ENCODE measurements around the gene SLC25A24.
"Not testable (repeated sequence)": the region's sequence is repeated elsewhere in the genome, so short reads cannot be mapped to it uniquely, and the experiment has no call there.

SLC25A24 gene

DNA sequence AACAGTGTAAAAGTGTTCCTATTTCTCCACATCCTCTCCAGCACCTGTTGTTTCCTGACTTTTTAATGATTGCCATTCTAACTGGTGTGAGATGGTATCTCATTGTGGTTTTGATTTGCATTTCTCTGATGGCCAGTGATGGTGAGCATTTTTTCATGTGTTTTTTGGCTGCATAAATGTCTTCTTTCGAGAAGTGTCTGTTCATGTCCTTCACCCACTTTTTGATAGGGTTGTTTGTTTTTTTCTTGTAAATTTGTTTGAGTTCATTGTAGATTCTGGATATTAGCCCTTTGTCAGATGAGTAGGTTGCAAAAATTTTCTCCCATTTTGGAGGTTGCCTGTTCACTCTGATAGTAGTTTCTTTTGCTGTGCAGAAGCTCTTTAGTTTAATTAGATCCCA lies 37.7 kb downstream of the SLC25A24 start:
- not testable (repeated sequence) for H3K4me3 Mint-ChIP-seq; H3K27ac Mint-ChIP-seq; H3K9me3 Mint-ChIP-seq; H3K4me1 Mint-ChIP-seq (ENCODE audit: low read depth); H3K27me3 Mint-ChIP-seq
- H3K36me3 Mint-ChIP-seq (ENCODE audit: low read depth): peaks cover 12% of the 10 kb centered on the region

DNA sequence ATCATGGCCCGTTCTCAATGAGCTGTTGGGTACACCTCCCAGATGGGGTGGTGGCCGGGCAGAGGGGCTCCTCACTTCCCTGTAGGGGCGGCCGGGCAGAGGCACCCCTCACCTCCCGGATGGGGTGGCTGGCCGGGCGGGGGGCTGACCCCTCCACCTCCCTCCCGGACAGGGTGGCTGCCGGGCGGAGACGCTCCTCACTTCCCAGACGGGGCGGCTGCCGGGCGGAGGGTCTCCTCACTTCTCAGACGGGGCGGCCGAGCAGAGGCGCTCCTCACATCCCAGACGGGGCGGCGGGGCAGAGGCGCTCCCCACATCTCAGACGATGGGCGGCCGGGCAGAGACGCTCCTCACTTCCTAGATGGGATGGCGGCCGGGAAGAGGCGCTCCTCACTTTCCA lies 40.2 kb downstream of the SLC25A24 start:
- not testable (repeated sequence) for H3K4me3 Mint-ChIP-seq; H3K9me3 Mint-ChIP-seq; H3K4me1 Mint-ChIP-seq (ENCODE audit: low read depth); H3K27me3 Mint-ChIP-seq; H3K27ac Mint-ChIP-seq
- H3K36me3 Mint-ChIP-seq (ENCODE audit: low read depth): peaks cover 20% of the 10 kb centered on the region

DNA sequence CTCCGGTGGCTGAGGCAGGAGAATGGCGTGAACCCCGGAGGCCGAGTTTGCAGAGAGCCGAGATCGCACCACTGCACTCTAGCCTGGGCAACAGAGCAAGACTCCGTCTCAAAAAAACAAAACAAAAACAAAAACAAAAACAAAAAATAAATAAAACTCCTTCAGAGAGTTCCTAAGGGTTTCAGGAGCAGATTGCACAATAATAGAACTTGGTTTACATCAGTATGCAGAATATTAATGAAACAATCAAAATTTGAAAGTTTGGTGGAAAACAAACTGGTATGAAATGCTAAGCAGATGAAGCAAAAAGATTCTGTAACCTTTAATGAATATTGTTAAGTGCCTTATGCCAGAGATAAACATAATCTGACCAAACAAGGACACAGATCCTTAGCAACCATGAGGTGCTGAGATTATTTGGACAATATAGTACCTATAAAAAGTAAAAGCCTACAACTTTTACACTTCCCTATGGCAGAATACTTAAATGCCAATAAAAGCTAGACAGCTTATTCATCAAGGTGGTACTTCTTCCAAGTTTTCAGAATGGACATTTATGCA lies 41.2 kb downstream of the SLC25A24 start:
- peaks cover 27% of the 10 kb centered on the region for H3K36me3 Mint-ChIP-seq (ENCODE audit: low read depth)
- H3K4me1 Mint-ChIP-seq (ENCODE audit: low read depth): no peaks in the 10 kb centered on the region

DNA sequence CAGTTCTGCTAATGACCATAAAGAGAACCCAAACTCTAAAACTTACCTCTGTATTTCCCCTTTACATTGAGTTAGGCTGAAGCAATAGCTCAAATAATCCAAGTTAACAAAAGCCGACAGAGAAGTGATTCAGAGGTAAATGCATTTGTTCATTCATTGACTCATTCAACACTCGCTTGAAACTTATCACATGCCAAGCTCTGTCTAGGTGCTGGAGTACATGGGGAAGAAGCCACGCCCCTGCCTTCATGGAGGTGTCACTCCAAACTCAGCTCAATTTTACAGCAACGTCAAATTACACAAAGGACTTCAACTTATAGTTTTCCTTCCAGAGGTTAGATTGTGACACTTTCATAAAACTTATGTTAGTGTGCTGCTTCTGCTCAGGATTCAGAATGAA lies 45.8 kb downstream of the SLC25A24 start:
- no peaks in the 10 kb centered on the region for H3K4me1 Mint-ChIP-seq (ENCODE audit: low read depth)
- H3K27ac Mint-ChIP-seq: no peak overlapping the region
- H3K27me3 Mint-ChIP-seq: no peaks in the 10 kb centered on the region
- H3K4me3 Mint-ChIP-seq: no peak overlapping the region
- H3K36me3 Mint-ChIP-seq (ENCODE audit: low read depth): peaks cover 23% of the 10 kb centered on the region
- no peaks in the 10 kb centered on the region for H3K9me3 Mint-ChIP-seq

More for the DNA sequence above, 41.2 kb downstream of the SLC25A24 start:
- Mint-ChIP-seq H3K27me3 (no peaks in the 10 kb centered on the region), H3K4me3 (no peak overlapping the region), H3K27ac (no peak overlapping the region), H3K9me3 (no peaks in the 10 kb centered on the region)

DNA sequence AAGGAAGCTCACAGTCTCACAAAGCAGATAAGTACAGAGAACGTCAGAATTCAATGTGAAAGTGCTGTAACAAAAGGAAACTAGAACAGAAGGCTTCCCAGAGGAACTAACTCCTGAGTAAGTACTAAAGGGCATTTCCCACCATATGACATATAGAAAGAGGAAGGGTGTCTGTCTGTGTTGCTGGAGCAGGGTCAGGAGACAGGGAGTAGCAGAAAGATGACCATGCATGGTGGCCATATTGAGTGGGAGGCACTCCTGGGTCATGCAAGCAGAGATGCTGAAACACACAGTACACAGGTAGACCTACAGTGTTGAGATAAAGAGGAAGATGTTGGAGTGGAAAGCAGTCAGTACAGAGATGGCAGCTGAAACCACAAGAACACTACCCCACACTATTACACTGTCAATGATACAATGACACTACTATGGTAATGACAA lies 47.3 kb downstream of the SLC25A24 start:
- Mint-ChIP-seq H3K36me3 (ENCODE audit: low read depth) (peaks cover 31% of the 10 kb centered on the region), H3K27ac (no peak overlapping the region)

DNA sequence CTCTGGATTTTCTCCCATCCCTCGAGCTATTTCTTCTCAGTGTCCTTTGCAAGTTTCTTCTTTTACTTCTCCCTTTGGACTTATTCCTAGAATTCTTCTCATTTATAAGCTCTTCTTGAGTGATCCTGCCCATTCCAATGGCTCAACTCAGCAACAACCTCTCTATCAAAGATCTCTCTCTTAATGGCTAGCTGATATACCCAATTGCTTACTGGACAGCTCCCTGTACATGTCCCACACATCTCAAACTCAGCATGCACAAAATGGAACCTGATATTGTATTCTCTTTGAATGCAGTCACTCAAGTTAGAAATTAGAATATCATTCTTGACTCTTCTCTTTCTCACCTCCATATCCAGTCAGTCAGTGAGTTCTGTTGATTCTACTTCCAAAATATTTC lies 48.6 kb downstream of the SLC25A24 start:
- H3K27ac Mint-ChIP-seq: no peak overlapping the region
- no peaks in the 10 kb centered on the region for H3K27me3 Mint-ChIP-seq
- H3K4me3 Mint-ChIP-seq: no peak overlapping the region
- H3K4me1 Mint-ChIP-seq (ENCODE audit: low read depth): no peaks in the 10 kb centered on the region
- peaks cover 39% of the 10 kb centered on the region for H3K36me3 Mint-ChIP-seq (ENCODE audit: low read depth)
- peaks cover 4% of the 10 kb centered on the region for H3K9me3 Mint-ChIP-seq

More for the DNA sequence above, 47.3 kb downstream of the SLC25A24 start:
- no peaks in the 10 kb centered on the region for H3K4me1 Mint-ChIP-seq (ENCODE audit: low read depth)
- no peaks in the 10 kb centered on the region for H3K27me3 Mint-ChIP-seq
- H3K9me3 Mint-ChIP-seq: no peaks in the 10 kb centered on the region
- H3K4me3 Mint-ChIP-seq: no peak overlapping the region

DNA sequence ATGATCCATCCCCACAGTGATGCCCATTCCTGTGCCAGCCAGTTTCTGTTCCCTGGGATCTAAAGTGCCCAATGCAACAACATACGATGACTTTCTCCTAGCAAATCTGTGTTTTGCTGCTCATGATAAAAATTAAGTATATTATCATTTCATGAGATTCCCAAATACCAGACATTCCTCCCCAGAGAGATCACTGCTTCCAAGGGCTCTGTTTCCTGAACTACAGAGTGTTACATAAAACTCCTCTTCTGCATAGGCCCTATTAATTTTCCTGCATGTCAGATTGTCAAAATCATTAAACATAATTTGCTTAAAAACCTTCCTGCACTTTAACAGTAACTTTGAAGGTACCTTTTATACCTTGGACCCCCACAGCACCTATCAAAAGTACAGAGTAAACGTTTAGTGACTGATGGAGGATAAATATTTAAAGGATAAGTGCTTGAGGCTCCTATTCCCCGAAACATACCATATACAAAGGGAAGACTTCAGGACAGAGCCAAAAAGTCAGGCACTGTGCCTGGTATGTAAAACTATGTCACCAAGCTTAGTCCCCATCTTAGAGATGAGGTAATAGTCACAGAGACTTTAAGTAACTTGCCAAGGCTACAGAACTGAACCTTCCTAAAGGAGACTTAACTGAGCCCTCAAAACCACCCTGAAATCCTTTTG lies 50.2 kb downstream of the SLC25A24 start:
- Mint-ChIP-seq H3K4me1 (ENCODE audit: low read depth) (no peaks in the 10 kb centered on the region), H3K27ac (no peak overlapping the region), H3K27me3 (no peaks in the 10 kb centered on the region), H3K4me3 (no peak overlapping the region), H3K9me3 (peaks cover 8% of the 10 kb centered on the region), H3K36me3 (ENCODE audit: low read depth) (peaks cover 41% of the 10 kb centered on the region)

DNA sequence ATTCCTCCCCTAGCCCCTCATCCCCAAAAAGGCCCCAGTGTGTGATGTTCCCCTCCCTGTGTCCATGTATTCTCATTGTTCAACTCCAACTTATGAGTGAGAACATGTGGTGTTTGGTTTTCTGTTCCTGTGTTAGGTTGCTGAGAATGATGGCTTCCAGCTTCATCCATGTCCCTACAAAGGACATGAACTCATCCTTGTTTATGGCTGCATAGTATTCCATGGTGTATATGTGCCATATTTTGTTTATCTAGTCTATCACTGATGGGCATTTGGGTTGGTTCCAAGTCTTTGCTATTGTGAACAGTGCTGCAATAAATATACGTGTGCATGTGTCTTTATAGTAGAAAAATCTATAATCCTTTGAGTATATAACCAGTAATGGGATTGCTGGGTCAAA lies 55.6 kb downstream of the SLC25A24 start:
- Mint-ChIP-seq H3K36me3 (ENCODE audit: low read depth) (peaks cover 58% of the 10 kb centered on the region), H3K4me1 (ENCODE audit: low read depth) (peaks cover 10% of the 10 kb centered on the region)
- not testable (repeated sequence) for H3K4me3 Mint-ChIP-seq, H3K27me3 Mint-ChIP-seq, H3K27ac Mint-ChIP-seq, H3K9me3 Mint-ChIP-seq

DNA sequence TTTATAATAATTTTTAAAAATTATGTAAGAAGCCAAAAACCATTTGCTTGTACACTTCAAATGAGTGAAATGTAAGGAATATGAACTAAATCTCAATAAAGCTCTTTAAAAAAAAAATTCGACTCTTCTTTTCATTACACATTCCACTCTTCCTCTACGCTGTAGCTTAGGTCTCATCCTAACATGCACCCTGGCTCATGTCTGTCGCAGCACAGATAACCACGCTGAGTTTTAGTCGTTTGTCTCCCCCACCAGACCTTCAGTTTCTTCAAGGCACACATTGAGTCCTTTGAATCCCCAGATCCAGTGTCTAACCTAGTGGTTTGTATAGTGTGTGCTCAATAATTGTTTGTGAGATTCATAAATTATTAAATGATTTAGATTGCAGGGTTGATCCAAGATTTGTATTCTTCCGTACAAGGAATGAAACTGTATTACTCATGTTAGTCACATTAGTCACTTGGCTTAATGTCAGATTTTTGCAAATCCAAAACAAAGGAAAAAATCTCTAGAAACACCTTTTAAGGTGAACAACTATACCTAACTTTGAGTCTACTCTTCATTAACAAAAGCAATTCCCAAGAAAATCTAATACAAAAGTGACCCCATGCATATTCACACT lies 57.3 kb downstream of the SLC25A24 start:
- Mint-ChIP-seq H3K36me3 (ENCODE audit: low read depth) (peaks cover 56% of the 10 kb centered on the region), H3K9me3 (peaks cover 8% of the 10 kb centered on the region), H3K4me3 (no peak overlapping the region), H3K27me3 (no peaks in the 10 kb centered on the region), H3K27ac (no peak overlapping the region), H3K4me1 (ENCODE audit: low read depth) (peaks cover 10% of the 10 kb centered on the region)

DNA sequence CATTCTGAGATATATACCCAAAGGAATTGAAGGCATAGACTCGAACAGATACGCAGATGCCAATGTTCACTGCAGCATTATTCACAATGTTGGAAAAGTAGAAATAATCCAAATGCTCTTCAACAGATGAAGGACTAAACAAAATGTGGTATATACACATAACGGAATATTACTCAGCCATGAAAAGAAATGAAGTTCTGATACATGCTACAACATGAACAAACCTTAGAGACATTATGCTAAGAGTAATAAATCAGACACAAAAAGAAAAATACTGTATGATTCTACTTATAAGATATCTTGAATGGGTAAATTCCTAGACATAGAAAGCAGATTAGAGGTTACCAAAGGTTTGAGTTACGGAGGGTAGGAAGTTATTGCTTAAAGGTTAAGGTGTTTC lies 57.9 kb downstream of the SLC25A24 start:
- H3K9me3 Mint-ChIP-seq: peaks cover 5% of the 10 kb centered on the region
- no peaks in the 10 kb centered on the region for H3K27me3 Mint-ChIP-seq
- H3K4me3 Mint-ChIP-seq: no peak overlapping the region
- peaks cover 51% of the 10 kb centered on the region for H3K36me3 Mint-ChIP-seq (ENCODE audit: low read depth)
- peaks cover 10% of the 10 kb centered on the region for H3K4me1 Mint-ChIP-seq (ENCODE audit: low read depth)
- H3K27ac Mint-ChIP-seq: no peak overlapping the region

DNA sequence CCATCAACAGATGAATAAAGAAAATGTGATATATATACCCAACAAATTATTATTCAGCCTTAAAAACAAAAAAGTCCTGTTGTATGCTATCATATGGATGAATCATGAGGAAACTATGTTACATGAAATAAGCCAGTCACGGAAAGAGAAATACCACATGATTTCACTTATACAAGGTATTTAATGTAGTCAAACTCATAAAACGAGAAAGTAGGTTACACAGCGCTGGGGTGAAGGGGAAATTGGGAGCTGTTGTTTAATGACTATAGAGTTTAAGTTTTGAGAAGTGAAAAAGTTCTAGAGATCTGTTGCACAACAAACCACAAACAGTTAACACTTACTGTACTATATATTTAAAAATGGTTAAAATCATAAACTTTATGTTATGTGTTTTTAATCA lies 58.5 kb downstream of the SLC25A24 start:
- peaks cover 10% of the 10 kb centered on the region for H3K4me1 Mint-ChIP-seq (ENCODE audit: low read depth)
- H3K9me3 Mint-ChIP-seq: peaks cover 4% of the 10 kb centered on the region
- peaks cover 45% of the 10 kb centered on the region for H3K36me3 Mint-ChIP-seq (ENCODE audit: low read depth)

DNA sequence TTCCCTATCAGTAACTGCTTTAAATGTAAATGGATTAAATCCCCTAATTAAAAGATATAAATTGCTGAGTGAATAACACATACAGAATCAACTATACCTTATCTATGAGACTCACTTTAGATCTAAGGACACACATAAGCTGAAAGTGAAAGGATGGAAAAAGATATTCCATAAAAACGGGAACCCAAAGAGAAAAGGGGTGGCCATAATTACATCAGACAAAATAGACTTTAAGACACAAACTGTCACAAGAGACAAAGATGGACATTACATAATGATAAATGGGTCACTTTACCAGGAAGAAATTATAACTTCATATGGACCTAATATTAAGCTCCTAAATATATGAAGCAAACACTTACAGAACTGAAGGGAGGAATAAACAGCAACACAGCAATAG lies 59.2 kb downstream of the SLC25A24 start:
- Mint-ChIP-seq H3K4me3 (no peak overlapping the region), H3K27me3 (no peaks in the 10 kb centered on the region), H3K4me1 (ENCODE audit: low read depth) (peaks cover 10% of the 10 kb centered on the region), H3K27ac (no peak overlapping the region), H3K9me3 (peaks cover 3% of the 10 kb centered on the region), H3K36me3 (ENCODE audit: low read depth) (peaks cover 43% of the 10 kb centered on the region)

More for the DNA sequence above, 58.5 kb downstream of the SLC25A24 start:
- H3K27ac Mint-ChIP-seq: no peak overlapping the region
- no peak overlapping the region for H3K4me3 Mint-ChIP-seq
- no peaks in the 10 kb centered on the region for H3K27me3 Mint-ChIP-seq

DNA sequence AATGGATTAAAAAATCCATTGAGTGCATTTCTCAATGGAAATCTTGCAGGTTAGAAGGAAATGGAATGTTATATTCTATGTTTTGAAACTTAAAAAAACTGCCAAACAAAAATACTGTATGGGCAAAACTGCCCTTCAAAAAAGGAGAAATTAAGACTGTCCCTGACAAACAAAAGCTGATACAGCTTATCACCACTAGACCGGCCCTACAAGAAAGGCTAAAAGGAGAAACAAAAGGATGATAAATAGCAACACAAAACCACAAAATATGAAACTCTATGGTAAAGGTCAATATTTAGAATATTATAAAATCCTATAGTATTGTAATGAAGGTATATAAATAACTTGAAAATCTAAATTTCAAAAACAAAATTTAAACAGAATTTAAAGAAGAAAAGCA lies 60.0 kb downstream of the SLC25A24 start:
- peaks cover 10% of the 10 kb centered on the region for H3K4me1 Mint-ChIP-seq (ENCODE audit: low read depth)
- no peaks in the 10 kb centered on the region for H3K27me3 Mint-ChIP-seq
- H3K4me3 Mint-ChIP-seq: no peak overlapping the region
- no peak overlapping the region for H3K27ac Mint-ChIP-seq
- H3K36me3 Mint-ChIP-seq (ENCODE audit: low read depth): peaks cover 40% of the 10 kb centered on the region
- no peaks in the 10 kb centered on the region for H3K9me3 Mint-ChIP-seq

DNA sequence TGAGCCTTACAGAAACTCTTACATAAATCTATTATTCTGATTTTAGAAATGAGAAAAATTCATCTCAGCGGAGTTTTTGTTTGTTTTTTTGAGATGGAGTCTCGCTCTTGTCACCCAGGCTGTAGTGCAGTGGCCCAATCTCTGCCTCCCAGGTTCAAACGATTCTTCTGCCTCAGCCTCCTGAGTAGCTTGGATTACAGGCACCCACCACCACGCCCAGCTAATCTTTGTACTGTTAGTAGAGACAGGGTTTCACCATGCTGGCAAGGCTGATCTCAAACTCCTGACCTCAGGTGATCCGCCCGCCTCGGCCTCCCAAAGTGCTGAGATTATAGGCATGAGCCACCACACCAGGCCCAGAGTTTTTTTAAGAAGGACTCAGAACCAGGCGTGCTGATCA lies 60.6 kb downstream of the SLC25A24 start:
- H3K27ac Mint-ChIP-seq, H3K27me3 Mint-ChIP-seq, H3K9me3 Mint-ChIP-seq, H3K4me3 Mint-ChIP-seq: not testable (repeated sequence)
- peaks cover 40% of the 10 kb centered on the region for H3K36me3 Mint-ChIP-seq (ENCODE audit: low read depth)
- peaks cover 10% of the 10 kb centered on the region for H3K4me1 Mint-ChIP-seq (ENCODE audit: low read depth)

DNA sequence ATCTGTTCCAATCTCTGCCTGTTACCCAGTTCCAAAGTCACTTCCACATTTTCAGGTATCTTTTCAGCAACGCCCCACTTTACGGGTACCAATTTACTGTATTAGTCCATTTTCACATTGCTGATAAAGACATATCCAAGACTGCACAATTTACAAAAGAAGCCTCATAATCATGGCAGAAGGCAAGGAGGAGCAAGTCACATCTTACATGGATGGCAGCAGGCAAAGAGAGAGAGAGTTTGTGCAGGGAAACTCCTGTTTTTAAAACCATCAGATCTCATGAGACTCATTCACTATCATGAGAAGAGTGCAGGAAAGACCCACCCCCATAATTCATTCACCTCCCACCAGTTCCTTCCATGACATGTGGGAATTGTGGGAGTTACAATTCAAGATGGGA lies 67.0 kb downstream of the SLC25A24 start:
- not testable (repeated sequence) for H3K4me3 Mint-ChIP-seq; H3K4me1 Mint-ChIP-seq (ENCODE audit: low read depth); H3K27me3 Mint-ChIP-seq; H3K9me3 Mint-ChIP-seq; H3K27ac Mint-ChIP-seq
- H3K36me3 Mint-ChIP-seq (ENCODE audit: low read depth): peaks cover 17% of the 10 kb centered on the region

DNA sequence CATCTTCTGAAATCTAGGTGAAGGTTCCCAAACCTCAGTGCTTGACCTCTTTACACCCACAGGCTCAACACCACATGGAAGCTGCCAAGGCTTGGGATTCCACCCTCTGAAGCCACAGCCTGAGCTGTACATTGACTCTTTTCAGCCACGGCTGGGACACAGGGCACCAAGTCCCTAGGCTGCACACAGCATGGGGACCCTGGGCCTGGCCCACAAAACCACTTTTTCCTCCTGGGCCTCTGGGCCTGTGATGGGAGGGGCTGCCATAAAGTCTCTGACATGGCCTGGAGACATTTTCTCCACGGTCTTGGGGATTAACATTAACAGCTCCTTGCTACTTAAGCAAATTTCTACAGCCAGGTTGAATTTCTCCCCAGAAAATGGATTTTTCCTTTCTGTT lies 67.8 kb downstream of the SLC25A24 start:
- not testable (repeated sequence) for H3K27ac Mint-ChIP-seq; H3K4me1 Mint-ChIP-seq (ENCODE audit: low read depth)

More for the DNA sequence above, 67.8 kb downstream of the SLC25A24 start:
- H3K4me3 Mint-ChIP-seq, H3K27me3 Mint-ChIP-seq, H3K9me3 Mint-ChIP-seq: not testable (repeated sequence)
- peaks cover 13% of the 10 kb centered on the region for H3K36me3 Mint-ChIP-seq (ENCODE audit: low read depth)
